HepG2 (cell line): ENCODE results near the gene SUSD3. TPM values are rescaled to one million over a fixed set of nuclear protein-coding genes. Genes with fewer than 3 reads are reported as not detected.

Source experiments
- ATAC-seq: fragments of 200-7000 bp; cut with Tn5 transposase; 3 replicates; pipeline ENCODE4 v1.9.1; 2020; ENCODE audit warnings: mild to moderate bottlenecking, moderate library complexity
- BruUV-seq: library from RNA; stranded (reverse); fragments of 400-500 nt; replicated peaks from 2 replicates; lab custom pipeline; 2021; lab: Mats Ljungman, UMichigan
- CTCF ChIA-PET: fragments of 300-600 bp; formaldehyde crosslinking; extraction: SDS; loops from one replicate; lab custom pipeline; 2021; ENCODE audit warnings: low total read pairs, inconsistent platforms, low intra/inter-chr PET ratio; lab: Yijun Ruan, JAX
- POLR2A ChIA-PET: fragments of 350-600 bp; sonication (Branson Sonifier 250); formaldehyde crosslinking; loops from one replicate; lab custom pipeline; 2020; ENCODE audit warnings: antibody characterized with exemption, inconsistent platforms; lab: Yijun Ruan, JAX
- DNase-seq: peaks from one replicate; pipeline ENCODE4 v3.0.0-alpha.2; 2015; ENCODE audit warnings: low spot score
- FAIRE-seq: peaks from 3 replicates; lab custom pipeline; 2011; peaks lifted over from hg19 to GRCh38; lab: Jason Lieb, UNC
- H2AFZ ChIP-seq: one replicate; pipeline ENCODE4 v1.6.1; 2011; ENCODE audit warnings: low read length, inconsistent platforms
- H3K27ac ChIP-seq: fragments of 300-600 bp; 3 replicates; pipeline ENCODE4 v1.8.0; 2011; ENCODE audit warnings: mixed run types, mild to moderate bottlenecking, mixed read lengths, low read length, inconsistent platforms; ENCODE audit not compliant: insufficient read depth; ENCODE audit errors: extremely low read length
- H3K27me3 ChIP-seq, 2 experiments: fragments of 200-600 bp in 1 of 2; 2 replicates in 1 of 2; 3 replicates in 1 of 2; pipeline versions ENCODE4 v1.6.0 to v1.8.0; 2011; ENCODE audit warnings: low read length in 2 of 2, mild to moderate bottlenecking in 2 of 2, moderate library complexity in 2 of 2, inconsistent platforms in 1 of 2; ENCODE audit not compliant: insufficient read depth in 2 of 2, control insufficient read depth in 1 of 2
- H3K36me3 ChIP-seq, 2 experiments: fragments of 200-600 bp in 1 of 2; replicated peaks in 1 of 2; 2 replicates in 1 of 2; 3 replicates in 1 of 2; pipeline versions ENCODE4 v1.5.1 to v1.8.0; 2011; ENCODE audit warnings: low read length in 2 of 2, inconsistent platforms in 1 of 2; ENCODE audit not compliant: insufficient read depth in 2 of 2, control insufficient read depth in 1 of 2
- H3K4me1 ChIP-seq: 2 replicates; pipeline ENCODE4 v1.5.1; 2012; ENCODE audit warnings: low read length, inconsistent platforms; ENCODE audit not compliant: insufficient read depth
- H3K4me2 ChIP-seq: 2 replicates; pipeline ENCODE4 v1.6.0; 2011; ENCODE audit warnings: low read depth, low read length, inconsistent platforms
- H3K4me3 ChIP-seq, 3 experiments: fragments of 200-600 bp in 1 of 3; sonication (generic), shearing (Covaris generic) in 1 of 3; replicated peaks in 1 of 3; 2 replicates each; pipeline ENCODE4 v1.5.1; 2011 to 2016; ENCODE audit warnings: low read length in 3 of 3, inconsistent platforms in 2 of 3, low read depth in 2 of 3, mild to moderate bottlenecking in 2 of 3, control low read depth in 1 of 3, mixed read lengths in 1 of 3; ENCODE audit not compliant: insufficient read depth in 1 of 3
- H3K79me2 ChIP-seq: one replicate; pipeline ENCODE4 v1.6.1; 2011; ENCODE audit warnings: low read length, inconsistent platforms; ENCODE audit not compliant: insufficient read depth
- H3K9ac ChIP-seq: 2 replicates; pipeline ENCODE4 v1.6.0; 2011; ENCODE audit warnings: mild to moderate bottlenecking, low read depth, low read length, inconsistent platforms; ENCODE audit not compliant: insufficient read depth
- H3K9me3 ChIP-seq: 2 replicates; pipeline ENCODE4 v1.5.1; 2012; ENCODE audit warnings: mild to moderate bottlenecking, low read length
- H4K20me1 ChIP-seq: 2 replicates; pipeline ENCODE4 v1.6.0; 2011; ENCODE audit warnings: inconsistent platforms, mild to moderate bottlenecking, low read length, moderate library complexity; ENCODE audit not compliant: insufficient read depth
- HDAC6 ChIP-seq: fragments of 200-600 bp; sonication (generic); IDR thresholded peaks from 2 replicates; pipeline ENCODE4 v1.7.0; 2017; ENCODE audit warnings: mild to moderate bottlenecking, antibody characterized with exemption, low read length, low read depth
- MLX ChIP-seq: IDR thresholded peaks from 2 replicates; pipeline ENCODE4 v1.6.1; 2016
- PRDM15 ChIP-seq: sonication (generic); formaldehyde crosslinking; IDR thresholded peaks from 2 replicates; pipeline ENCODE4 v1.4.0; 2020; ENCODE audit warnings: missing genetic modification reagents
- ZNF430 ChIP-seq: sonication (generic); formaldehyde crosslinking; IDR thresholded peaks from 2 replicates; pipeline ENCODE4 v1.9.0; 2021; ENCODE audit warnings: mild to moderate bottlenecking, missing genetic modification reagents
- ZNF652 ChIP-seq: IDR thresholded peaks from 2 replicates; pipeline ENCODE4 v1.6.1; 2016; ENCODE audit warnings: low read depth, borderline replicate concordance
- ZNF747 ChIP-seq: sonication (generic); formaldehyde crosslinking; IDR thresholded peaks from 2 replicates; pipeline ENCODE4 v1.8.1; 2023; ENCODE audit warnings: missing genetic modification reagents, mild to moderate bottlenecking, borderline replicate concordance
- ZNF790 ChIP-seq: sonication (generic); formaldehyde crosslinking; IDR thresholded peaks from 2 replicates; pipeline ENCODE4 v1.8.0; 2022; ENCODE audit warnings: missing genetic modification reagents, mild to moderate bottlenecking, borderline replicate concordance
- ZNF883 ChIP-seq: sonication (generic); formaldehyde crosslinking; IDR thresholded peaks from 2 replicates; pipeline ENCODE4 v1.5.1; 2020; ENCODE audit warnings: mild to moderate bottlenecking, missing genetic modification reagents; ENCODE audit errors: not compliant biosample characterization
- WGBS: methylation state at CpG from one replicate; pipeline ENCODE4 v1.1.6; 2017; ENCODE audit warnings: low lambda C conversion rate; 5-methylcytosine and 5-hydroxymethylcytosine counted together
- in situ Hi-C: cut with HindIII; loops from 2 replicates; pipeline ENCODE4 v1.10.0; 2017; ENCODE audit warnings: low pct_unique_long_range_greater_than_20kb; ENCODE audit not compliant: extremely low pct_ligation_motif_present
- intact Hi-C: fragments of 100-400 bp; cut with micrococcal nuclease; formaldehyde crosslinking; loops from one replicate; pipeline ENCODE4 v1.10.0; 2022; ENCODE audit not compliant: unreplicated experiment
- polyA plus RNA-seq, 8 experiments: library from polyadenylated mRNA; depleted of rRNA in 3 of 8; stranded (reverse) in 7 of 8; unstranded in 1 of 8; fragments of >200 nt; fragmentation: Illumina TruSeq in 4 of 8; extraction: Trizol in 4 of 8; gene quantifications; 2 replicates each; pipeline versions ENCODE4 v1.2.1 to v1.2.3, GENCODE V29; 2011 to 2016; ENCODE audit warnings: low read depth in 4 of 8, missing spikeins in 1 of 8, mixed read lengths in 1 of 8; ENCODE audit not compliant: insufficient read depth in 1 of 8
- total RNA-seq, 5 experiments: library from RNA; depleted of rRNA; stranded (reverse); fragments of >200 nt; fragmentation: Illumina TruSeq; extraction: Trizol; gene quantifications; 2 replicates each; pipeline ENCODE4 v1.2.3, GENCODE V29; 2016; ENCODE audit warnings: low read depth in 1 of 5

SUSD3 gene
- total and polyA plus RNA-seq, 2 of the 13 experiments (the other 11 are each of a cell fraction or from before 2014, with no cell fraction given), result 7.0 to 9.1 TPM

GRCh38 chr9:93028448-93029006 lies 30.0 kb upstream of the SUSD3 start:
- FAIRE-seq, result no peak
- in situ Hi-C loops, result no loop called here

More at GRCh38 chr9:93028448-93029006, 30.0 kb upstream of the SUSD3 start:
- Histone ChIP-seq H3K4me3 (no peak overlapping the region), H3K27ac (no peak overlapping the region), H2AFZ (no peak overlapping the region), H4K20me1 (no peaks in the 10 kb centered on the region), H3K9me3 (no peaks in the 10 kb centered on the region), H3K36me3 (no peaks in the 10 kb centered on the region), H3K79me2 (no peaks in the 10 kb centered on the region), H3K4me1 (peaks cover 13% of the 10 kb centered on the region), H3K4me2 (no peak overlapping the region), H3K27me3 (no peaks in the 10 kb centered on the region), H3K9ac (no peak overlapping the region)
- no TSS peak for BruUV-seq
- no peak for DNase-seq
- intact Hi-C loops, result no loop called here
- no peak for TF ChIP-seq MLX (CRISPR knock-in tag)
- no peak for TF ChIP-seq ZNF883
- TF ChIP-seq ZNF430 (CRISPR knock-in tag), result no peak
- TF ChIP-seq ZNF790 (CRISPR knock-in tag), result no peak
- no peak for TF ChIP-seq PRDM15 (CRISPR knock-in tag)
- no peak for TF ChIP-seq ZNF747 (CRISPR knock-in tag)
- TF ChIP-seq HDAC6, result no peak
- TF ChIP-seq ZNF652 (CRISPR knock-in tag), result no peak
- ChIA-PET POLR2A (no interaction called here), CTCF (no interaction called here)
- ATAC-seq, result no peak
- 62% methylated on average over 5 of the region's 6 CpGs for WGBS
